Forelimb muscle (tissue), 1 donor: ENCODE measurements around the gene STOX1. TPM values are rescaled to one million over a fixed set of nuclear protein-coding genes. Genes with fewer than 3 reads are reported as not detected.
"Not testable (repeated sequence)": the region's sequence is repeated elsewhere in the genome, so short reads cannot be mapped to it uniquely, and the experiment has no call there.

Experiments
- DNase-seq: peaks from one replicate; pipeline ENCODE4 v3.0.0-alpha.2; 2013; ENCODE audit warnings: low read depth
- polyA plus RNA-seq: library from polyadenylated mRNA; unstranded; fragments of 120-200 nt; gene quantifications from one replicate; pipeline ENCODE4 v1.2.1, GENCODE V29; 2013; ENCODE audit not compliant: insufficient read length

Gene STOX1
- polyA plus RNA-seq, 1 donor, result 2.5 TPM

- no peak for DNase-seq
Measured at GRCh38 chr10:68829952-68830351, 2.6 kb downstream of the STOX1 start.

GRCh38 chr10:68831961-68832455 is 4.7 kb downstream of the STOX1 start:
- no peak for DNase-seq

GRCh38 chr10:68832601-68833000 is 5.3 kb downstream of the STOX1 start:
- no peak for DNase-seq

- no peak for DNase-seq
Measured at GRCh38 chr10:68837626-68838322, 10.4 kb downstream of the STOX1 start.

GRCh38 chr10:68840650-68841049 is 13.3 kb downstream of the STOX1 start:
- not testable (repeated sequence) for DNase-seq

- no peak for DNase-seq
Measured at GRCh38 chr10:68848281-68848680, 20.9 kb downstream of the STOX1 start.

GRCh38 chr10:68848806-68849205 is 21.5 kb downstream of the STOX1 start:
- no peak for DNase-seq

- DNase-seq, result no peak
Measured at GRCh38 chr10:68856352-68856751, 29.0 kb downstream of the STOX1 start.

- no peak for DNase-seq
Measured at GRCh38 chr10:68857005-68857404, 29.7 kb downstream of the STOX1 start.

GRCh38 chr10:68861253-68861652 is 33.9 kb downstream of the STOX1 start:
- DNase-seq, result no peak

GRCh38 chr10:68864611-68865010 is 37.3 kb downstream of the STOX1 start:
- no peak for DNase-seq

GRCh38 chr10:68868173-68868572 is 40.8 kb downstream of the STOX1 start:
- not testable (repeated sequence) for DNase-seq

- DNase-seq, result no peak
Measured at GRCh38 chr10:68869623-68870022, 42.3 kb downstream of the STOX1 start.

- DNase-seq, result no peak
Measured at GRCh38 chr10:68870061-68870460, 42.7 kb downstream of the STOX1 start.

GRCh38 chr10:68870545-68871104 is 43.3 kb downstream of the STOX1 start:
- no peak for DNase-seq

- peak; percentile 13 for DNase-seq
Measured at GRCh38 chr10:68871105-68871711, 43.9 kb downstream of the STOX1 start.

GRCh38 chr10:68871731-68872342 is 44.5 kb downstream of the STOX1 start:
- peak; percentile 82 for DNase-seq

- no peak for DNase-seq
Measured at GRCh38 chr10:68876246-68877138, 49.2 kb downstream of the STOX1 start.

- no peak for DNase-seq
Measured at GRCh38 chr10:68877482-68878110, 50.3 kb downstream of the STOX1 start.

GRCh38 chr10:68878496-68878895 is 51.2 kb downstream of the STOX1 start:
- no peak for DNase-seq

- DNase-seq, result no peak
Measured at GRCh38 chr10:68879628-68880027, 52.3 kb downstream of the STOX1 start.
